K562 (cell line): ENCODE measurements around the gene ARHGEF7. TPM values are rescaled to one million over a fixed set of nuclear protein-coding genes. Genes with fewer than 3 reads are reported as not detected.

ENCODE experiments used
- ATAC-seq: fragments of 200-7000 bp; cut with Tn5 transposase; 3 replicates; pipeline ENCODE4 v1.9.1; 2020; ENCODE audit warnings: moderate library complexity
- BruUV-seq: library from RNA; stranded (reverse); fragments of 400-500 nt; replicated peaks from 2 replicates; lab custom pipeline; 2021; lab: Mats Ljungman, UMichigan
- CTCF ChIA-PET: fragments of 300-600 bp; formaldehyde crosslinking; extraction: SDS; loops from one replicate; lab custom pipeline; 2021; ENCODE audit warnings: low intra/inter-chr PET ratio; lab: Yijun Ruan, JAX
- POLR2A ChIA-PET: fragments of 300-600, 350-650 bp; sonication (Branson Sonifier 250); formaldehyde crosslinking; extraction: SDS; loops from one replicate; lab custom pipeline; 2021; ENCODE audit warnings: antibody characterized with exemption, inconsistent platforms; lab: Yijun Ruan, JAX
- DNase-seq, 4 experiments: peaks; one replicate each; pipeline versions ENCODE4 v3.0.0 to v3.0.0-alpha.2; 2011 to 2018; ENCODE audit warnings: low spot score in 3 of 4, mixed read lengths in 3 of 4; ENCODE audit errors: extremely low read depth in 1 of 4
- FAIRE-seq: peaks from 2 replicates; lab custom pipeline; 2011; peaks lifted over from hg19 to GRCh38; lab: Jason Lieb, UNC
- H2AFZ ChIP-seq: 2 replicates; pipeline ENCODE4 v1.6.0; 2011; ENCODE audit warnings: low read depth, low read length, control low read depth, inconsistent platforms
- H3K27ac ChIP-seq: fragments of 200-600 bp; 3 replicates; pipeline ENCODE4 v1.8.0; 2011; ENCODE audit warnings: low read depth, mild to moderate bottlenecking, control low read depth, inconsistent platforms, low read length, moderate library complexity, mixed read lengths; ENCODE audit errors: extremely low read depth
- H3K27me3 ChIP-seq, 2 experiments: fragments of 300-600 bp in 1 of 2; 2 replicates in 1 of 2; 3 replicates in 1 of 2; pipeline versions ENCODE4 v1.6.0 to v1.8.0; 2011; ENCODE audit warnings: inconsistent platforms in 2 of 2, low read length in 2 of 2, mild to moderate bottlenecking in 1 of 2, mixed read lengths in 1 of 2, moderate library complexity in 1 of 2; ENCODE audit not compliant: control insufficient read depth in 2 of 2, insufficient read depth in 2 of 2
- H3K36me3 ChIP-seq: fragments of 300-600 bp; 3 replicates; pipeline ENCODE4 v1.8.0; 2011; ENCODE audit warnings: mild to moderate bottlenecking, low read length, inconsistent platforms; ENCODE audit not compliant: control insufficient read depth, insufficient read depth
- H3K4me1 ChIP-seq, 2 experiments: fragments of 200-600 bp in 1 of 2; replicated peaks in 1 of 2; 2 replicates in 1 of 2; 3 replicates in 1 of 2; pipeline versions ENCODE4 v1.5.1 to v1.8.0; 2011; ENCODE audit warnings: inconsistent platforms in 2 of 2, low read length in 2 of 2, mild to moderate bottlenecking in 1 of 2, mixed read lengths in 1 of 2, moderate library complexity in 1 of 2; ENCODE audit not compliant: control insufficient read depth in 2 of 2, insufficient read depth in 2 of 2
- H3K4me2 ChIP-seq: 2 replicates; pipeline ENCODE4 v1.6.1; 2011; ENCODE audit warnings: low read length, control low read depth, inconsistent platforms, mixed read lengths; ENCODE audit not compliant: insufficient read depth
- H3K4me3 ChIP-seq: fragments of 200-600 bp; sonication (generic), shearing (Covaris generic); 2 replicates; pipeline ENCODE4 v1.5.1; 2016; ENCODE audit warnings: control low read depth, inconsistent platforms
- H3K79me2 ChIP-seq: fragments of 200-600 bp; 3 replicates; pipeline ENCODE4 v1.8.0; 2011; ENCODE audit warnings: low read length, inconsistent platforms; ENCODE audit not compliant: control insufficient read depth, insufficient read depth
- H3K9ac ChIP-seq, 2 experiments: 2 replicates each; pipeline versions ENCODE4 v1.6.0 to v1.6.1; 2011; ENCODE audit warnings: low read depth in 2 of 2, low read length in 2 of 2, control low read depth in 1 of 2, inconsistent platforms in 1 of 2, mild to moderate bottlenecking in 1 of 2, mixed read lengths in 1 of 2; ENCODE audit not compliant: insufficient read depth in 1 of 2
- H3K9me1 ChIP-seq: one replicate; pipeline ENCODE4 v1.6.0; 2011; ENCODE audit warnings: inconsistent platforms, mild to moderate bottlenecking, low read length, moderate library complexity; ENCODE audit not compliant: control insufficient read depth, insufficient read depth
- H3K9me3 ChIP-seq: replicated peaks from 2 replicates; pipeline ENCODE4 v1.5.1; 2011; ENCODE audit warnings: low read depth, low read length, inconsistent platforms; ENCODE audit not compliant: control insufficient read depth, insufficient read depth
- H4K20me1 ChIP-seq: replicated peaks from 2 replicates; pipeline ENCODE4 v1.6.1; 2011; ENCODE audit warnings: low read length, inconsistent platforms, mixed read lengths; ENCODE audit not compliant: control insufficient read depth, insufficient read depth
- AFF1 ChIP-seq, 2 experiments: fragments of 450-650 bp; IDR thresholded peaks; 2 replicates each; pipeline ENCODE4 v1.6.1; 2018; ENCODE audit warnings: mild to moderate bottlenecking in 2 of 2, low read depth in 1 of 2; ENCODE audit not compliant: partially characterized antibody in 2 of 2
- CTBP1 ChIP-seq: fragments of 450-650 bp; IDR thresholded peaks from 2 replicates; pipeline ENCODE4 v1.6.1; 2016; ENCODE audit warnings: borderline replicate concordance
- FOXJ2 ChIP-seq: fragments of 200-800 bp; sonication (Bioruptor generic); IDR thresholded peaks from 2 replicates; pipeline ENCODE4 v1.6.1; 2016; ENCODE audit warnings: missing genetic modification characterization, missing compliant biosample characterization
- MXD1 ChIP-seq: fragments of 250-450 bp; sonication (Bioruptor Pico); IDR thresholded peaks from 2 replicates; pipeline ENCODE4 v1.8.0; 2021; ENCODE audit warnings: borderline replicate concordance, mild to moderate bottlenecking, moderate library complexity; ENCODE audit not compliant: poor library complexity, severe bottlenecking
- NR1H2 ChIP-seq: sonication (generic); formaldehyde crosslinking; IDR thresholded peaks from 2 replicates; pipeline ENCODE4 v1.4.0; 2020; ENCODE audit warnings: mild to moderate bottlenecking, missing genetic modification reagents
- RAD21 ChIP-seq, 2 experiments: fragments of 250-450 bp in 1 of 2; fragments of 450-650 bp in 1 of 2; sonication (Bioruptor Pico) in 1 of 2; formaldehyde crosslinking in 1 of 2; IDR thresholded peaks in 1 of 2; conservative IDR thresholded peaks in 1 of 2; 2 replicates each; pipeline versions ENCODE4 v1.4.0 to v1.8.0; 2020 to 2022; ENCODE audit warnings: mild to moderate bottlenecking in 2 of 2, moderate library complexity in 1 of 2
- RNF2 ChIP-seq: sonication (generic); IDR thresholded peaks from 2 replicates; pipeline ENCODE4 v1.6.1; 2016
- SNIP1 ChIP-seq: fragments of 450-650 bp; IDR thresholded peaks from 2 replicates; pipeline ENCODE4 v1.7.1; 2017; ENCODE audit warnings: low read depth, mild to moderate bottlenecking
- SREBF1 ChIP-seq: fragments of 150-350 bp; IDR thresholded peaks from 2 replicates; pipeline ENCODE4 v1.6.1; 2014; ENCODE audit warnings: antibody characterized with exemption, low read depth, low read length, borderline replicate concordance
- VEZF1 ChIP-seq: fragments of 200-800 bp; sonication (Bioruptor generic); IDR thresholded peaks from 2 replicates; pipeline ENCODE4 v1.6.1; 2017; ENCODE audit warnings: missing genetic modification characterization, missing compliant biosample characterization
- ZBTB7A ChIP-seq: IDR thresholded peaks from 2 replicates; pipeline ENCODE4 v1.6.1; 2011; ENCODE audit warnings: low read depth, mild to moderate bottlenecking, low read length, moderate library complexity, borderline replicate concordance; ENCODE audit not compliant: control insufficient read depth
- ZFPM2 ChIP-seq: fragments of 250-450 bp; sonication (Bioruptor Pico); IDR thresholded peaks from 2 replicates; pipeline ENCODE4 v1.5.1; 2022; ENCODE audit warnings: mild to moderate bottlenecking
- ZKSCAN3 ChIP-seq: fragments of 250-450 bp; sonication (Bioruptor Pico); IDR thresholded peaks from 2 replicates; pipeline ENCODE4 v1.4.0; 2020
- WGBS: fragments of 100-300 bp; shearing (Covaris generic); methylation state at CpG from one replicate; pipeline ENCODE4 v1.1.6; 2016; ENCODE audit warnings: low coverage, mixed read lengths; ENCODE audit not compliant: insufficient coverage; ENCODE audit errors: missing lambda C conversion rate; 5-methylcytosine and 5-hydroxymethylcytosine counted together
- in situ Hi-C: fragments of 300-500 bp; cut with MboI; formaldehyde crosslinking; loops from 4 replicates; pipeline ENCODE4 v1.15.0; 2018; ENCODE audit warnings: inconsistent platforms, mixed read lengths
- intact Hi-C: fragments of 100-400 bp; cut with micrococcal nuclease; formaldehyde crosslinking; loops from 2 replicates; pipeline ENCODE4 v1.14.2; 2022
- polyA plus RNA-seq, 8 experiments: library from polyadenylated mRNA; depleted of rRNA in 4 of 8; stranded (reverse) in 5 of 8; unstranded in 3 of 8; fragments of >200 nt; fragmentation: Nextera tagmentation in 2 of 8; fragmentation: Illumina TruSeq in 1 of 8; extraction: Ambion mirVana in 2 of 8; extraction: Trizol in 1 of 8; gene quantifications; 2 replicates each; pipeline versions ENCODE4 v1.2.1 to v1.2.3, GENCODE V29; 2011 to 2014; ENCODE audit warnings: inconsistent platforms in 1 of 8, missing spikeins in 1 of 8
- total RNA-seq, 7 experiments: library from RNA; depleted of rRNA in 6 of 7; stranded (reverse); fragments of >200 nt in 6 of 7; fragmentation: Illumina TruSeq in 2 of 7; extraction: Trizol in 2 of 7; gene quantifications; 2 replicates each; pipeline versions ENCODE4 v1.2.1 to v1.2.3, GENCODE V29; 2011 to 2021; ENCODE audit warnings: low replicate concordance in 1 of 7

ARHGEF7 gene
- total and polyA plus RNA-seq, 9 of the 15 experiments (the other 6 are each of a cell fraction or from before 2014, with no cell fraction given), result 2.1 to 26.8 (median 17.5) TPM

- Histone ChIP-seq H3K4me3 (no peak overlapping the region), H3K36me3 (no peaks in the 10 kb centered on the region), H2AFZ (no peak overlapping the region), H4K20me1 (no peaks in the 10 kb centered on the region), H3K27ac (no peak overlapping the region), H3K9me1 (no peaks in the 10 kb centered on the region), H3K4me1 (peaks cover 0 to 6% of the 10 kb centered on the region in 2 experiments; a peak in 2 of 5 replicates), H3K27me3 (peaks cover 0 to 33% of the 10 kb centered on the region in 2 experiments; a peak in 4 of 5 replicates), H3K9me3 (no peaks in the 10 kb centered on the region), H3K9ac (no peak overlapping the region), H3K79me2 (no peaks in the 10 kb centered on the region), H3K4me2 (no peak overlapping the region)
- ChIA-PET CTCF (no interaction called here), POLR2A (no interaction called here)
- BruUV-seq, result no TSS peak
- no peak for ATAC-seq
- TF ChIP-seq RAD21 (CRISPR knock-in tag; conservative IDR thresholded peaks at IDR 0.05 in 1 of 2, IDR thresholded peaks at IDR 0.05 in 1 of 2), result no peak
- TF ChIP-seq SREBF1, result no peak
- TF ChIP-seq ZFPM2 (CRISPR knock-in tag), result no peak
- no peak for TF ChIP-seq MXD1
- no peak for TF ChIP-seq AFF1 (IDR thresholded peaks at IDR 0.05; ENCODE audit: low read depth in 1 of 2, partially characterized antibody in 2 of 2)
- TF ChIP-seq ZBTB7A, result no peak
- TF ChIP-seq CTBP1, result no peak
- TF ChIP-seq NR1H2 (CRISPR knock-in tag), result no peak
- TF ChIP-seq SNIP1, result no peak
- TF ChIP-seq ZKSCAN3 (CRISPR knock-in tag), result no peak
- no peak for TF ChIP-seq VEZF1
- TF ChIP-seq FOXJ2 (tag), result no peak
- no peak for TF ChIP-seq RNF2
- no peak for DNase-seq
- WGBS, result 33% methylated on average over 11 of the region's 12 CpGs
- no peak for FAIRE-seq
- in situ Hi-C loops, result no loop called here
- intact Hi-C loops, result no loop called here
Measured at GRCh38 chr13:111316161-111316730, 201.1 kb downstream of the ARHGEF7 start.
